Bone marrow (tissue), 2 donors: ENCODE data around the gene TMEM125.

Experiments
- DNase-seq, 2 donors: peaks; one replicate each; lab custom pipeline; 2025; lab: John Stamatoyannopoulos, UW

The TMEM125 gene

DNA sequence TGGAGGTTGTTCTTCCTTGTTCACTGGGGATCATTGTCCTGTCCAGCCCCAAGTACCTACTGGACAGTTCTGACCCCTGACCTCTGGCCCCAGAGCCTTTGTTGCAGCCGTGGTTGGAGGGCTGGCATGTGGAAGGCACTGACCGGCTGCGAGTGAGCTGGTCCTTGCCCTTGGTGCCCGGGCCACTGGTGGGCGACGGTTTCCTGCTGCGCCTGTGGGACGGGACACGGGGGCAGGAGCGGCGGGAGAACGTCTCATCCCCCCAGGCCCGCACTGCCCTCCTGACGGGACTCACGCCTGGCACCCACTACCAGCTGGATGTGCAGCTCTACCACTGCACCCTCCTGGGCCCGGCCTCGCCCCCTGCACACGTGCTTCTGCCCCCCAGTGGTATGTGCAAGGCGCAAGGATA is 42.4 kb downstream of the TMEM125 start:
- DNase-seq, result no peak

- no peak for DNase-seq
These were observed 43.1 kb downstream of the TMEM125 start for GRCh38 chr1:43312663-43313515.

DNA sequence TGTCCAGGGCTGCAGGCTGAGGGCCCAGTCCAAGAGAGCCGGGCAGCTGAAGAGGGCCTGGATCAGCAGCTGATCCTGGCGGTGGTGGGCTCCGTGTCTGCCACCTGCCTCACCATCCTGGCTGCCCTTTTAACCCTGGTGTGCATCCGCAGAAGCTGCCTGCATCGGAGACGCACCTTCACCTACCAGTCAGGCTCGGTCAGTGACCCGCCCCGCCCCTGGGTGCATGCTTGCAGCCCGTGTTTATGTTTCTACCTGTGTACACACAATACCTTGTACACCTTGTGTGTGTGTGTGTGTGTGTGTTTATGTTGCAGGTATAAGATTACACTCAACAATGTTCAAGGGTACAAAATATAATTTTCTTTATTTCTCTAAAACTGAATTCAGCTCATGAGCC is 44.0 kb downstream of the TMEM125 start:
- no peak for DNase-seq

GRCh38 chr1:43314233-43314632 is 44.5 kb downstream of the TMEM125 start:
- DNase-seq, result no peak

DNA sequence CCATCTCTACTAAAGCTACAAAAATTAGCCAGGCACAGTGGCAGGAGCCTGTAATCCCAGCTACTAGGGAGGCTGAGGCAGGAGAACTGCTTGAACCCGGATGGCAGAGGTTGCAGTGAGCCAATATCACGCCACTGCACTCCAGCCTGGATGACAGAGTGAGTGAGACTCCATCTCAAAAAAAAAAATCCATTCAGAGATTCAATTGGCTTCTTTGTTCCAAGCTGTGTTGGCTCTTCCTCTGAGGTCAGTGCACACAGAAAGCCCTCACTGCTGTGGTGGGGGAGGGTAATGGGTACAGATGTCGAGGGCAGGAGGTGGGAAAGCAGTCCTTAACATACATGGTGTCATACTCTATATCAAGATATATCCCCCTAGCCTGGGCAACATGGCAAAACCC is 45.7 kb downstream of the TMEM125 start:
- no peak for DNase-seq

DNA sequence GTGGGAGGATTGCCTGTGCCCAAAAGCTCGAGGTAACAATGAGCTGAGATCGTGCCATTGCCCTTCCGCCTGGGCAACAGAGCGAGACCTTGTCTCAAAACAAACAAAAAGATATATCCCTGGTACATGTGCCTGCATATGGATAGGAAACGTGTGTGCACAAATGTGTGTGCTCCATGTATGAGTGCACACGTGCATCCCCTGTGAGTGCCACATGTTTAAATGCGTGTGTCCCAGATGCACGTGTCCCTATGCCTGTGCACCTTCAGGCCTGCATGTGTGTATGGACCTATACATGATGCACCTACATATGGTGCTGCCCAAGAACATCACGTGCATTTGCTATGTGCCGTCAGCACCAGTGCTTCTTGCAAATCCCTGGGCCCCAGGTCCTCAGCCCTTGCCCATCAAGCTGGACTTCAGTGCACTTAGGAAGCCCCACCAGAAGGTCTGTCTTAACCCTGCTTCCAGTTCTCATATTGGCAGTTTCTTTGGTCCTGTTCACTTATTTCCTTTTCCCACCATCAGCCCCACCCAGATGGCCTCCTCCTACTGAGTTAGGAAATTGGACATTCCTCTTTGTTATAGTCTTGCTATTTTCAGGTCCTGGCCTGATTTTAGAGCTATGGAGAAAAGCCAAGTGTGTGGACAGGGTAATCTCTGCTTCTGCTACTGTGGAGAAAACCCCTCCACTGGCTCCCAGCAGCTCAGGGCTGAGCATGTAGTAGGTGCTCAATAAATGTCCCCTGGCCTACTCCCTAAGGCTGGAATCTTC is 46.4 kb downstream of the TMEM125 start:
- DNase-seq, result no peak

DNA sequence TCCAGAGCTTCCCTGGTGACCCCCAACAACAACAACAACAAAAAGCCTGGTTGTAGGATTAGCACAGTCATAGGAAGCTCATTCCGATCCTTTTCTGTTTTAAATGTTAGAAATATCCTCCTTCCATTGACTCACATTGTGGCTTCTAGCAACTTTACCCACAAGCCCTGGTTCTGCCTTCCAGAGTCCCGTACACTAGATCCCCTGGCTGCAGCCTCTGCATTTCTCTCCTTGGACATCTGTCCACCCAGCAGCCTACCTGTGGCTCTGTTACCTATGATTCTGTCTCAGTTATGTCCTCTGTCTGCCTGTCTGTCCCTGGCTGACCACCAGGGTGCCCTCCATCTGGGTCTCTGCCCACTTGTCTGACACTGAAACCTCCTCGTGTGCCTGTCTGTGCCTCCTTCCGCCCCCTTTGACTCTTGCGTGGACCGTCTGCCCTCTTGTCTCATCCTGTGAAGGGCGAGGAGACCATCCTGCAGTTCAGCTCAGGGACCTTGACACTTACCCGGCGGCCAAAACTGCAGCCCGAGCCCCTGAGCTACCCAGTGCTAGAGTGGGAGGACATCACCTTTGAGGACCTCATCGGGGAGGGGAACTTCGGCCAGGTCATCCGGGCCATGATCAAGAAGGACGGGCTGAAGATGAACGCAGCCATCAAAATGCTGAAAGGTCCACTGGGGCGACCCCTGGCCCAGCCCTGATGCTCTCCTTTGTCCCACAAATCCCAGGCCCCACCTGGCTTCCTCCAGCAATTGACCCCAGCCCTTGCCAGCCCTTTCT is 47.1 kb downstream of the TMEM125 start:
- DNase-seq, result no peak

DNA sequence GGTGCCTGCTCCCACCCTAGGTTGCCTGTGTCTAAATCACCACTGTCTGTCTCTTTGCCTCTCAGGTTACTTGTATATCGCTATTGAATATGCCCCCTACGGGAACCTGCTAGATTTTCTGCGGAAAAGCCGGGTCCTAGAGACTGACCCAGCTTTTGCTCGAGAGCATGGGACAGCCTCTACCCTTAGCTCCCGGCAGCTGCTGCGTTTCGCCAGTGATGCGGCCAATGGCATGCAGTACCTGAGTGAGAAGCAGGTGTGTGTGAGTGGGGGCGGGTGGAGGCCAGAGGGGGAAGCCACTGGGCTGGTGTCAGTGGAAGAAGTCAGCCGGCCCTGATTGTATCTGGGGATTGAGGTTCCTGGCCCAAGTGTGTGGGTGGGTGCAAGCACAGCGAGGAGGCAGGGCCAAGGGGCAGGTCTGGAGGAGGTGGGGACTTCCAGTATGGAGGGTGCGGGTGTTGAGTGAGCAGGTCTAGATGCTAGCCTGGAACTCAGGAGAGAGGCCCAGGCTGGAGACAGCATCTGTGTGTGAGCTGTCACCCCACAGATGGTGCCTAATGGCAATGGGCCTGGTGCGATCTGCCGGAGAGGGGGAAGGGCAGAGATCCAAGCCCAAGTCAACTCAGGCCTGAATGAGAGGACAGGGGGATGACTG is 48.2 kb downstream of the TMEM125 start:
- DNase-seq, result no peak

DNA sequence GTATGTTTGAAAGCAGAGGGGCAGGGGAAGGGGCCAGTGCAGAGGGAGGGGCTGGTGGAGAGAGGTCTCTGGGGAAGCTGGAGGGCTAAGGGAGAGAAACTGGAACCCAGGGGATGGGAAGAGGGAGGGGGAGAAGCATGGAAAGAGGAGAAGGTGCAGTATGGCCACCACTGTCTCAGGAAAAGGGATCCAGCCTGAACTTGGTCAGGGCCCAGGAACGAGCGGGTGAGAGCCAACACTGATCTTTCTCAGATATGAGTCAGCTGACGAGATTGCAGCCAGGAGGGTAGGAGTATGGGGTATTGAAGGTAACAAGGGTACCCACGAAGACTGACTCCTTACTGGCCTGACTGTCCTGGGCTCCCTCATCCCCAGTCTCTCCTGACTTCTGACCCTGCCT is 49.0 kb downstream of the TMEM125 start:
- DNase-seq, result no peak

- no peak for DNase-seq
These were observed 49.5 kb downstream of the TMEM125 start for GRCh38 chr1:43319288-43319687.

- no peak for DNase-seq
These were observed 50.0 kb downstream of the TMEM125 start for GRCh38 chr1:43319766-43320165.

DNA sequence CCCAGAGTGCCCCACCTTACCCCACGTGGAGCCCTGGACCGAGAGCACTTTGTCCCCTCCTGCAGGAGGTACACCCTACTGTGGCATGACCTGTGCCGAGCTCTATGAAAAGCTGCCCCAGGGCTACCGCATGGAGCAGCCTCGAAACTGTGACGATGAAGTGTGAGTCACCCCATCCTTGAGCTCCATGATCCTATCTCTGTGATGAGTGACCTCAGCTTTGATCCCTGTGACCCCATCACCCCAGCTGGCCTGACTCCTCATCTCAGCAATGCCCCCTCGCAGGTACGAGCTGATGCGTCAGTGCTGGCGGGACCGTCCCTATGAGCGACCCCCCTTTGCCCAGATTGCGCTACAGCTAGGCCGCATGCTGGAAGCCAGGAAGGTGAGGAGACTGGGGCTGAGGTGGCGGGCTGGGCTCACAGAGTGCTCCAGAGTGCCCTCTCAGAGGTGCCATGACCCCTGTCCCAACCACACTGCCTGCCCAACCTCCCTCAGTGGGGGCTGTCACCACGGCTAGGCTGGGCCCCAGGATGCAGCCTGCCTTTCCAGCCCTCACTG is 51.6 kb downstream of the TMEM125 start:
- DNase-seq, result no peak

DNA sequence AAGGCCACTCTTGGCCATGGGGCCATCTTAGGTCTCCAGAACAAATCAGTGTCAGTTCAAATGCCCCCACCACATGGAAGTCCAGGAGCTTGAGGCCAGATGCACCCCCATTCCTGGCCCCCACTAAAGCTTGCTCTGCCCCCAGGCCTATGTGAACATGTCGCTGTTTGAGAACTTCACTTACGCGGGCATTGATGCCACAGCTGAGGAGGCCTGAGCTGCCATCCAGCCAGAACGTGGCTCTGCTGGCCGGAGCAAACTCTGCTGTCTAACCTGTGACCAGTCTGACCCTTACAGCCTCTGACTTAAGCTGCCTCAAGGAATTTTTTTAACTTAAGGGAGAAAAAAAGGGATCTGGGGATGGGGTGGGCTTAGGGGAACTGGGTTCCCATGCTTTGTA is 52.7 kb downstream of the TMEM125 start:
- no peak for DNase-seq
